Trophoblast cell (in vitro differentiated cells and primary cell): ENCODE measurements around the gene CD274.
A peak's percentile ranks its signal among the peaks of the same experiment; 100 is the strongest.
"Not testable (repeated sequence)": the region's sequence is repeated elsewhere in the genome, so short reads cannot be mapped to it uniquely, and the experiment has no call there.

Experiments
- DNase-seq, 2 donors: peaks; one replicate each; pipeline ENCODE4 v3.0.0-alpha.2; 2016
- H2AFZ ChIP-seq: 2 replicates; pipeline ENCODE4 v1.6.1; 2013; ENCODE audit warnings: low read length, moderate library complexity, mild to moderate bottlenecking; ENCODE audit not compliant: insufficient read depth, poor library complexity
- H2AK5ac ChIP-seq: 2 replicates; pipeline ENCODE4 v1.6.1; 2013; ENCODE audit warnings: mild to moderate bottlenecking, low read length
- H2BK120ac ChIP-seq: 2 replicates; pipeline ENCODE4 v1.6.1; 2013; ENCODE audit warnings: low read length, mild to moderate bottlenecking, moderate library complexity; ENCODE audit not compliant: insufficient read depth, poor library complexity
- H2BK12ac ChIP-seq: 2 replicates; pipeline ENCODE4 v1.6.1; 2013; ENCODE audit warnings: mild to moderate bottlenecking, low read length, moderate library complexity
- H2BK5ac ChIP-seq: 2 replicates; pipeline ENCODE4 v1.6.1; 2013; ENCODE audit warnings: low read length, low read depth, moderate library complexity, mild to moderate bottlenecking; ENCODE audit not compliant: poor library complexity
- H3K14ac ChIP-seq: 2 replicates; pipeline ENCODE4 v1.6.1; 2013; ENCODE audit warnings: mild to moderate bottlenecking, low read length
- H3K18ac ChIP-seq: 2 replicates; pipeline ENCODE4 v1.6.1; 2013; ENCODE audit warnings: mild to moderate bottlenecking, low read length
- H3K23ac ChIP-seq: 2 replicates; pipeline ENCODE4 v1.6.1; 2013; ENCODE audit warnings: low read length
- H3K27ac ChIP-seq: 2 replicates; pipeline ENCODE4 v1.5.1; 2013; ENCODE audit warnings: low read depth, mild to moderate bottlenecking, inconsistent platforms, low read length, moderate library complexity
- H3K27me3 ChIP-seq: 2 replicates; pipeline ENCODE4 v1.6.1; 2013; ENCODE audit warnings: inconsistent platforms, mild to moderate bottlenecking, low read length, moderate library complexity; ENCODE audit not compliant: insufficient read depth
- H3K36me3 ChIP-seq, 2 experiments: 1 replicate in 1 of 2; 2 replicates in 1 of 2; pipeline ENCODE4 v1.6.1; 2013; ENCODE audit warnings: low read length in 2 of 2, mild to moderate bottlenecking in 2 of 2, moderate library complexity in 1 of 2; ENCODE audit not compliant: insufficient read depth in 2 of 2, control insufficient read depth in 1 of 2
- H3K4ac ChIP-seq: 2 replicates; pipeline ENCODE4 v1.6.1; 2013; ENCODE audit warnings: low read depth, mild to moderate bottlenecking, low read length, moderate library complexity
- H3K4me1 ChIP-seq, 2 experiments: 1 replicate in 1 of 2; 2 replicates in 1 of 2; pipeline ENCODE4 v1.6.1; 2013; ENCODE audit warnings: low read length in 2 of 2, mild to moderate bottlenecking in 2 of 2, moderate library complexity in 1 of 2; ENCODE audit not compliant: insufficient read depth in 2 of 2, control insufficient read depth in 1 of 2
- H3K4me2 ChIP-seq: 2 replicates; pipeline ENCODE4 v1.6.1; 2013; ENCODE audit warnings: inconsistent platforms, mild to moderate bottlenecking, low read length, moderate library complexity
- H3K4me3 ChIP-seq: 2 replicates; pipeline ENCODE4 v1.5.1; 2013; ENCODE audit warnings: mild to moderate bottlenecking, low read depth, low read length, inconsistent platforms
- H3K79me1 ChIP-seq: one replicate; pipeline ENCODE4 v1.6.1; 2013; ENCODE audit warnings: low read length
- H3K79me2 ChIP-seq: 2 replicates; pipeline ENCODE4 v1.6.1; 2013; ENCODE audit warnings: low read length, mild to moderate bottlenecking; ENCODE audit not compliant: control insufficient read depth, insufficient read depth, poor library complexity
- H3K9ac ChIP-seq: 2 replicates; pipeline ENCODE4 v1.6.1; 2013; ENCODE audit warnings: mild to moderate bottlenecking, low read length
- H3K9me3 ChIP-seq: 2 replicates; pipeline ENCODE4 v1.6.1; 2013; ENCODE audit warnings: low read depth, mild to moderate bottlenecking, control low read depth, inconsistent platforms, low read length; ENCODE audit not compliant: insufficient read depth
- H4K12ac ChIP-seq: 2 replicates; pipeline ENCODE4 v1.6.1; 2013; ENCODE audit warnings: low read depth, mild to moderate bottlenecking, low read length, moderate library complexity
- H4K8ac ChIP-seq: 2 replicates; pipeline ENCODE4 v1.6.1; 2013; ENCODE audit warnings: low read depth, mild to moderate bottlenecking, low read length, moderate library complexity
- H4K91ac ChIP-seq: one replicate; pipeline ENCODE4 v1.6.1; 2013; ENCODE audit warnings: low read depth, mild to moderate bottlenecking, low read length, moderate library complexity
- WGBS: extraction: QIAGEN DNeasy Blood & Tissue Kit; methylation state at CpG from one replicate; pipeline ENCODE4 v1.1.7; 2013; ENCODE audit warnings: missing lambda C conversion rate; ENCODE audit not compliant: insufficient read length, insufficient coverage; ENCODE audit errors: extremely low coverage; 5-methylcytosine and 5-hydroxymethylcytosine counted together

CD274 gene

GRCh38 chr9:5443850-5444249 lies 6.5 kb upstream of the CD274 start:
- H3K9me3 ChIP-seq = no peaks in the 10 kb centered on the region
- no peak overlapping the region for H3K4ac ChIP-seq
- H3K27me3 ChIP-seq = no peaks in the 10 kb centered on the region
- H3K27ac ChIP-seq = no peak overlapping the region
- WGBS = no CpG with 5 or more reads among the region's 2 CpGs
- H3K9ac ChIP-seq = no peak overlapping the region
- peaks cover 5 to 6% of the 10 kb centered on the region in 2 experiments for H3K4me1 ChIP-seq
- H2BK12ac ChIP-seq = no peak overlapping the region
- no peak overlapping the region for H3K14ac ChIP-seq
- no peak overlapping the region for H2BK5ac ChIP-seq
- H3K79me2 ChIP-seq = no peaks in the 10 kb centered on the region
- no peak overlapping the region for H4K91ac ChIP-seq
- no peak overlapping the region for H3K23ac ChIP-seq
- H2AFZ ChIP-seq = no peak overlapping the region
- no peak overlapping the region for H4K8ac ChIP-seq
- no peak overlapping the region for H4K12ac ChIP-seq
- H3K18ac ChIP-seq = no peak overlapping the region
- H3K4me2 ChIP-seq = no peak overlapping the region
- H2BK120ac ChIP-seq = no peak overlapping the region
- H2AK5ac ChIP-seq = no peak overlapping the region
- no peak for DNase-seq
- H3K4me3 ChIP-seq = no peak overlapping the region
- H3K36me3 ChIP-seq = no peaks in the 10 kb centered on the region
- peaks cover 9% of the 10 kb centered on the region for H3K79me1 ChIP-seq

- no CpG with 5 or more reads among the region's 4 CpGs for WGBS
- not testable (repeated sequence) for H4K12ac ChIP-seq, H3K18ac ChIP-seq, H3K36me3 ChIP-seq, H3K4me1 ChIP-seq, H2AK5ac ChIP-seq, H3K23ac ChIP-seq, H3K4me2 ChIP-seq, H3K4me3 ChIP-seq, H2AFZ ChIP-seq, H2BK12ac ChIP-seq, H3K4ac ChIP-seq, H3K9me3 ChIP-seq, H3K14ac ChIP-seq, H4K8ac ChIP-seq, H3K79me1 ChIP-seq, H4K91ac ChIP-seq, H2BK120ac ChIP-seq, H2BK5ac ChIP-seq, DNase-seq, H3K9ac ChIP-seq, H3K79me2 ChIP-seq, H3K27ac ChIP-seq, H3K27me3 ChIP-seq
Measured at GRCh38 chr9:5445096-5445495, 5.2 kb upstream of the CD274 start.

GRCh38 chr9:5445886-5446285 lies 4.5 kb upstream of the CD274 start:
- no peak overlapping the region for H3K27ac ChIP-seq
- peaks cover 7% of the 10 kb centered on the region for H3K79me1 ChIP-seq
- no peak overlapping the region for H4K8ac ChIP-seq
- no peaks in the 10 kb centered on the region for H3K9me3 ChIP-seq
- no peak overlapping the region for H2AFZ ChIP-seq
- H3K23ac ChIP-seq = no peak overlapping the region
- no peak overlapping the region for H4K91ac ChIP-seq
- H3K14ac ChIP-seq = no peak overlapping the region
- no peak overlapping the region for H3K4ac ChIP-seq
- no peak overlapping the region for H4K12ac ChIP-seq
- no peak overlapping the region for H2BK5ac ChIP-seq
- H3K4me2 ChIP-seq = no peak overlapping the region
- H3K18ac ChIP-seq = no peak overlapping the region
- H2BK12ac ChIP-seq = no peak overlapping the region
- no peaks in the 10 kb centered on the region for H3K27me3 ChIP-seq
- no peaks in the 10 kb centered on the region for H3K36me3 ChIP-seq
- H2BK120ac ChIP-seq = no peak overlapping the region
- H3K79me2 ChIP-seq = no peaks in the 10 kb centered on the region
- no peak overlapping the region for H2AK5ac ChIP-seq
- H3K4me3 ChIP-seq = no peak overlapping the region
- H3K9ac ChIP-seq = no peak overlapping the region
- H3K4me1 ChIP-seq = peaks cover 1 to 5% of the 10 kb centered on the region in 2 experiments
- no peak for DNase-seq

DNA sequence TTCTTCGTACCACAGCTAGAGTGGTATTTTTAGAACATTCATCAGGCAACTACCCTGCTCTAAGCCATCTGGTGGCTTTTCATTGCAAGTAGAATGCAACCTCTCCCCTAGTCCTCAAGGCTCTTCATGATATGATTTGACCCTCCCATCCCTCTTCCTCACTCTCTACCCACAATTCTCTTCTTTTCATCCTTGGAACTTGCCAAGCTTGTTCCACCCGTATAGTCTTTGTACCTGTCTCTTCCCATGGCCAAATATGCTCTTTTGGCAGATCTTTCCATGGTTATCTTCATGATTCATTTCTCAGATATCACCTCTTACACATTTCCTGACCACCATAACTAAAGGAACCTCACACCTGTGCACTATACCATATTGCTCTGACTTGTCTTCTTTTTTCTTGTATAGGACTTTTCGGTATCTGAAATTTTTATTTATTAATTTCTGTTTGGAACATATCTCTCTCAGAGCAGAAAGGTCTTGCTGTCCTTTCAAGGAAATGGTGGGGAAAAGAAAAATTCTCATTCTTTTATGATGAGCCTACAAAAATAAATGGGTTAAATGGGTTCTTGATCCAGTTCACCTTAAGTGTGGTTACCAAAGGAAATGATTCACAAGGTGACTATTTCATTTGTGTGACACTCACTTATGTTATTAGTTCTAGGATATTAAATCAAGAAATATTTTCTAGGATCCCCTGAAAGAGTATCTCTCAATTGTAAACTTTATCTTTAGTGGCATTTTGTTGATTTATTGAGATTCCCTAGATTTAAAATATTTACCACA lies 3.7 kb upstream of the CD274 start:
- no peaks in the 10 kb centered on the region for H3K27me3 ChIP-seq
- H3K4me1 ChIP-seq = peaks cover 0 to 5% of the 10 kb centered on the region in 2 experiments
- no peak overlapping the region for H2BK12ac ChIP-seq
- no peak overlapping the region for H4K91ac ChIP-seq
- DNase-seq = peak; percentile 88 to 97
- H3K9me3 ChIP-seq = no peaks in the 10 kb centered on the region
- no peak overlapping the region for H2BK5ac ChIP-seq
- no peak overlapping the region for H3K23ac ChIP-seq
- no CpG with 5 or more reads among the region's 3 CpGs for WGBS
- no peak overlapping the region for H3K9ac ChIP-seq
- no peak overlapping the region for H2AFZ ChIP-seq
- H3K79me2 ChIP-seq = no peaks in the 10 kb centered on the region
- no peak overlapping the region for H4K8ac ChIP-seq
- no peak overlapping the region for H3K27ac ChIP-seq
- no peak overlapping the region for H4K12ac ChIP-seq
- H3K4me3 ChIP-seq = no peak overlapping the region
- H3K36me3 ChIP-seq = no peaks in the 10 kb centered on the region
- no peak overlapping the region for H3K14ac ChIP-seq
- no peak overlapping the region for H3K4me2 ChIP-seq
- no peak overlapping the region for H3K4ac ChIP-seq
- no peak overlapping the region for H2BK120ac ChIP-seq
- no peak overlapping the region for H3K18ac ChIP-seq
- no peak overlapping the region for H2AK5ac ChIP-seq
- peaks cover 6% of the 10 kb centered on the region for H3K79me1 ChIP-seq
